Stimulated activated CD8-positive, alpha-beta memory T cell treated with anti-CD3 and anti-CD28 coated beads, Interleukin-15, amount 100 ng/mL, for 4 hours (primary cell): ENCODE results near the gene CLCNKB.
"Not testable (repeated sequence)": the region's sequence is repeated elsewhere in the genome, so short reads cannot be mapped to it uniquely, and the experiment has no call there.

Experiments used
- DNase-seq, 2 donors: peaks; one replicate each; pipeline ENCODE4 v3.0.0-alpha.2; 2020; ENCODE audit warnings: low read depth in 2 of 2

The CLCNKB gene

DNA sequence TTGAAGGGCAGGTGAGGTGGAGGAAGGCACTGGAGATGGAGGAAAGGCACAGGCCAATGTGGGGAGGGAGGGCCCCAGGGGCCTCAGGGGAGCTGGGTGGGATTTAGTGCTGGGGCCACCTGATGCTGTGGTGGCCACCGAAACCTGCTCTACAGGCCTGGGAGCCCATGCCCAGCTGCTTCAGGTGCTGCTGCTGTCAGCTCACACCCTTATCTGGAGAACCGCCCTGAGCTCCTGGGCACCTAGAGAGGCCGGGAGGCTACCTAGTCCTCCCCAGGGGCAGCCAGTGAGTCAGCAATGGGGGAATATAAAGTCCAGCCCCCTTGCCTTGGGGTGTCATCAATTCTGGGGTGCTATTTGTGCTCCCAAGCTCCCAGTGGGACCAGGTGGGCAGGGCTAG, 17.7 kb downstream of the CLCNKB start:
- DNase-seq = no peak

DNA sequence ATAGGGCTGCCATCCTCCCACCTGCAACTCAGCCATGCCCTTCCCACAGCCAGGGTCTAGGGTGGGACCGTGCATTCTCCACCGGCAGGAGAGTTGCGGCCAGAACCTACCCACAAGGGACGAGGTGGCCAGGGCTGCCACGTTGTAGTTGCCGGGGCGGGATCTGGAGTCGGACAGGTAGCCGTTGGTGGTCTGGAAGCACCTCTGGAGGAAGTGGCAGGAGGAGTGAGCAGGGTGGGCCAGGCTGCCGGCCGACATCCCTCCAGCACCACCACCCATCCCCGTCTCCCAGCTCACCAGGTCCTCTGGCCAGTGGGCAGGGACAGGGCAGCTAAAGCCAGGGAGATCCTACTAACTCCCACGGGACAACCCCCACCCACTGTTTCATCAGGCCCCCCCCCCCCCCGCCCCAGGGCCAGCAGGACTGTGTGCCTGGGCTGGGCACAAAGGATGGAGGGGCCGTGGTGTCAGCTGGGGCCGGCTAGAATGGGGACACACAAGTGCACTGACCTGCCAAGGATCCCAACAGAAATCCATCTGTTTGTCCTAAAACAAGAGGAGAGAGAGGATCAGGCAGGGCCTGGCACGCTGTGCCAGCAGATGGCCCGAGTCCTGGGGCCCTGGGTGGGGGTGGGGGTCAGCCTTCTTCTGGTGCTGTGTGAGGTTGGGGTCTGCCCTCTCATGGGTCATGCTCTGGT, 18.6 kb downstream of the CLCNKB start:
- not testable (repeated sequence) for DNase-seq

DNA sequence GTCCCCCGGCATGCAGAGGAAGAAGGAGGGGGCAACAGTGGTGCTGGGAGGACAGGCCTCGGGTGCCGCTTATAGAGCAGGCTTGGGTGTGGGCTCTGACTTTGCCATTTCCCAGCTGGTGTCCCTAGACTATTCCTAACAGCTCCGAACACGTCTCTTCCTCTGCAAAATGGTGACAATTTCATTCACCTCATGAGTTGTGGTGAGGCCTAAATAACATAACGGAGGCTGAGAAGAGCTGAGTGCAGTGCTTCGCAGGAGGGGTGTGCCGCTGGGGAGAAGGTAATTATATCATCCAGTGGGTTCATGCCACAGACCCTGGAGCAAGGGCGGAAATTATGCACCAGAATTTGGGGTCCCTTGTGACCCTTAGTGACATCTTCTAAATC, 19.1 kb downstream of the CLCNKB start:
- DNase-seq = not testable (repeated sequence)

DNA sequence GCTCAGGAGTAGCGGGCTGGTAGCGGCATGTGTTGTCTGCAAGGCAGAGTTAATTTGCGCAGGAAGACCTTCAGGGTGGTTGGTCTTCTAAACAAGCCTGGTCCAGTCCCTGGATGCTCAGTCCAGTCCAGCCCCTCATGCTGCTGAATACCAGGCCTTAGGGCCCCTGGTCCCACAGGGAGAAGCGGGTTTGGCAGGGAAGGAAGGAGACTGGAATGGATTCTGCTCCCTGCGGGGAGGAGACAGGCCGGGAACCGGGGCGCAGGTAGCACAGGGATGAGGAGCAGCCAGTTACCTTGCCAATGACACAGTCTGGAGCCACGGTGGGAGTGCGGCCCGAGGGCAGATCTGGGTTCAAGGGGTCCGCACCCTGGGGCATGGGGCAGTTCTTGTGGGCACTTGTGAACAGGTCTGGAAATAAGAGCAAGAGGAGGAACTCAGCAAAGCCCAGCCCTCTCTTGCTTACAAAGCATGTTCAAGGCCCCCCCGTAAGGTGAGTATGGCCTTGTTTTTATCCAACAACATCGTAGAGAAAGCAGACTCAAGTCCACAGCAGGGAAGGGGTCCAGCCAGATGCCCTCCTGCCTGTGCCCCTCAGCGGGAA, 19.7 kb downstream of the CLCNKB start:
- DNase-seq = no peak

DNA sequence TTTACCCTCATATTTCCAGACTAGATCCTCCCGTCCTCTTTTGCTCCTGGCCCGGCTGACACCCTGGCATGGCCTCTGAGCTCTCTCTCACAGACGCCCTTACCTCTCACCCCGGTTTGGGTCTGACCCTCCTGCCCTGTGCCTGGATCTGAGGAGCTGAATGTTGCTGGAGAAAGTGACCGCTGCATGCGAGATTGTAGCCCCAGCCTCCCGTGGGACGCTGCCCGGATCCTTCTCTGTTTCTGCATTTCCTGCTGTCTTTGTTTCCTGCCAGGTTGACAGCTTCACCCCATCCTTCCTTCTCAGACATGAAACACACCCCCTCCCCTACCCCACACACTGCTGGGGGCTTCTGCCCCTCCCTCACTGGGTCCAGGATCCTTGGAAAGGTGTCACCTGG, 20.3 kb downstream of the CLCNKB start:
- DNase-seq = no peak

DNA sequence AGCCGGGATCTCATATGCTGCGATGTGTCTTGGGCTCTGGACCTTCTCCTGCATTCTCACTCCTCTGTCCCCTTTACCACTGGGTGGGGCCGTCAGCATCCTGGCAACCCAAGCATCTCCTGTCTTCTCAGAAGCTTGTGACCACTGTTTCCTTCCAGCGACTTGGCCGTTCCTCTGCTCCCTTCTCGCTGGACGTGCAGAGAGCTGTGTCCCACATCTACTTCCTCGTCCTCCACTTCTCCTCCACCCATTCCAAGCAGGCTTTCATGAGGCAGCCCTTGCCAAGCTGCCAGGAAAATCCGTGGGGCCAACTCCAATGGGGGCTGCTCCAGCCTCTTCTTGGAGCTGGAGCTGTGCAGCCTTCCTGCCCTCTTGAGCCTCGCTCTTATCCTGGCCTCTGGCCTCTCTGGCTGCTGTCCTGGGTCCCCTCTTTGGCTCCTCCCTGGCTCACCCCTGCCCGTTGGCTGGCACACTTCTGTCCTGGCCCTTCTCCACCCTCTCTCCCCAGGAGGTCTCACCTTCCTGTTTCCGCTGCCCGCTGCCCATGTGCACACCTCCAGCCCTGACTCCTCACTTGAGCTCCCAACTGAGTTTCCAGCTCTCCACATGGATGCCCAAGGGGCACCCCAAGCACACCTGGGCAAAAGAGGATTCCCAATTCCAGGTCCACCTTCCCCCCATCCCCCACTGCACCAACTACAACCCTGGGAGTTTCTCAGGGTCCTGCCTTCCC, 21.1 kb downstream of the CLCNKB start:
- DNase-seq = no peak

DNA sequence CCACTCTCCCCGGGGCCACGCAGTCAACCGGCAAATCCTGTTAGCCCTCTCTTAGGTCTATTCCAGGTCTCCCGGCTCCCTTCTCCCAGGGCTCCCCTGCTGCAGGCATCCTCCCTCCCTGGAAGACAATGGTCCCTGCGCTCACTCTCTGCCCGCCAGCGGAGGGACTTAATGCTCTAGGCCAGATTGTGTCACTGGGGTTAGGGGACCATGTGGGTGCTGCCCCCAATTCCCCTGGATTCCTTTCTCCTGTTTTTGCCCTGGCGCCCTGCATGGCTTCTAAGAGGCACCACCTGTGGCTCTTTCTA, 21.6 kb downstream of the CLCNKB start:
- no peak for DNase-seq

DNA sequence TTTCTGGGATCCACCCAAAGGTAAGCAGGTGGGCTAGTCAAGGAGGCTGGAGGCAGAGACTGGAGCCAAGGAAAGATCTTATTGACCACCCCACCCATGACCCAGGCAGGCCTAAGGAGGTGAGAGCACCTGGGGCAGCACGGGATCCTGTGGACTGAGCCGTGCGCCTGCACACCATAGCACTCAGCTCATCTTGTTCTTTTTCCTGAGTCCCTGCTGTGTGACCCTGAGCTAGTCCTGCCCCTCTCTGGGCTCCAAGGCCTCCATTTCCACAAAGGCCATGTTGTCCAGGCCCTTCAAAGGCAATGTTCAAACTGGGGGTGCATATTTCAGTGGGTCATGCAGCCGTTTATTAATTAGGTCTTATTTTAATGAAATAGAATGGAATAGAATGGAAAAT, 22.7 kb downstream of the CLCNKB start:
- no peak for DNase-seq

DNA sequence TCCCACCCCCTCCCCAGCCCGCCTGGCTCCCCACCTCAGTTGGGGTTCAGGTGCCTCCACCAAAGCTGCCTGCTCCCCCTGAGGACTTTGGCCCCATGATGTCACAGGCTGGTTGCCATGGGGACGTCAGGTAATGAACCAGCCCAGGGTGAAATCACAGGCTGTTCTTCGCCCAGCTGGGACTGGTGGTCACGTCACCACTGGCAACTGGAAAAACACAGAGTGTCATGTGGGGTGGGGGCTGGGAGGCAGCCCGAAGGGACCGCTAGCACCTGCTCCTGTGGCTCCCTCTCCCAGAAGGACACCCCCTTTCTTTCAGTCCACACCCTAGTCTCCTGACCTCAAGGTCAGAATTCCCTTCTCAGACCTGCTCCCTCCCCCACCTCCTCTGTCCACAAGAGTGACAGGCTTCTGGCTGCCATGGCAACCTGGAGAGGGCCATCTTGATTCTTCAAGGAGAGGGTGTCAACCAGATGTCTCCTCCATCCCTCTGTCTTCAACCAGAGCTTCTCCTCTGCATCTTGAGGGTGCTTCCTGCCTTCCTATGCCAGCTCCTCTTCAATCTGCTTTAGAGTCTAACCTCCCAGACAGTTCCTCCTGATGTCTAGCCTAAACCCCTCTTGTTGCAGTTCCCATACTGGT, 23.7 kb downstream of the CLCNKB start:
- DNase-seq = no peak

DNA sequence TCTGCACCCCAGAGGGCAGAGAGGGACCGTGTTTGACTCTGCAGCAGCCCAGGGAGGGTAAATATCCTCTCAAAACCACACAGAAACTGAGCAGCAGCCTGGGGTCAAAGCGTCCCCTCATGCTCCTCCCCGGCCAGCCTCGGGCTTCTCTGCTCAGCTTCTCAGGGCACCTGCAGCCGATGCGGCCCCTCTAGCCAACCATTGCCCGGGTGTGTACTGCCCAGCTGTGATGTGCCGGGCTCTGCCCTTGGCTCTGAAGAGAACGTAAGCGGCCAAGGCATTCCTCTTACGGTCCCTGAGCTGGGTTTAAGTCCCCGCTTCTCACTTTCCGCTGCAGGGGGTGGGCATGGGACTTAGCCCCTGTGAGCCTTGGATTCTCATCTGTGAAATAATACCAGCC, 24.4 kb downstream of the CLCNKB start:
- no peak for DNase-seq

DNA sequence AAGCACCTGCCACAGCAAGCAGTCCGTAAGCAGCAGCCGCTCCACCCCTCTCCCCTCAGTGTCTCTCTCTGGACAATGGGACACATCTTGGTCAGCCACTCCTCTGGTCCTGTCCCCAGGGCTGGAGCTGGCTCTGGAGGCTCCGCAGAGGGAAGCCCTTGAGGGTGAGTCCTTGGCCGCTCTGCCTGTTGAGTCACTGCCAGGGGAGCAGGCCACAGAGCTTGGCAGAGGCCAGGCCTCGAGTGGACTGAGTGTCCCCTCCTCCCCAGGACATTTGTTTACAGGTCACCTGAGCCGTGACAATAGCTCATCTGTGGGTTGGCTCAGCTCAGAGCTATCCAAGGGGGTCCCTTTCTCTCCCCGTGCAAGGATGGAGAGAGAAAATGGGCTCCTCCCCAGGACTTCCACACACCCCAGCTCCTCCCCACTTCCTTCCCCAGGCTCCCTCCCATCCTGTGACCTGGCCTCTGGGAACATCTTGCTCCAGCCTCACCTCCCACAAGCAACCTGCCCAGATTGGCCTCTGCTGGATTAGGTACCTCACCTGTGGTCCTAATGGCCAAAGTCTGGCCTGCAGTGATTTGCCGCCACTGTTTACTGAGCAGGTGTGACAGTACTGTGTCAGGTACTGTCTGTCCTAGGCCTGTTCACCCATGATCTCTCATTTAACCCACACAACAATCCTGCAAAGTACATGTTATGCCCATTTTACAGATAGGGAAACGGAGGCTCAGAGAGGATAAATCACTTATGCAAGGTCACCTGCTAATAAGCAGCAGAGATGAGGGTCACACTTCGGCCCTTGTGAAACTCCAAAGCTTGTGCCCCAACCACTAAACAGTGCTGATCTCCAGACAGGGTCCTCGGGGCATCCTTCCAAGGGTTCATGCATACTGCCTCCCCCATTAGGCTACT, 25.0 kb downstream of the CLCNKB start:
- no peak for DNase-seq

DNA sequence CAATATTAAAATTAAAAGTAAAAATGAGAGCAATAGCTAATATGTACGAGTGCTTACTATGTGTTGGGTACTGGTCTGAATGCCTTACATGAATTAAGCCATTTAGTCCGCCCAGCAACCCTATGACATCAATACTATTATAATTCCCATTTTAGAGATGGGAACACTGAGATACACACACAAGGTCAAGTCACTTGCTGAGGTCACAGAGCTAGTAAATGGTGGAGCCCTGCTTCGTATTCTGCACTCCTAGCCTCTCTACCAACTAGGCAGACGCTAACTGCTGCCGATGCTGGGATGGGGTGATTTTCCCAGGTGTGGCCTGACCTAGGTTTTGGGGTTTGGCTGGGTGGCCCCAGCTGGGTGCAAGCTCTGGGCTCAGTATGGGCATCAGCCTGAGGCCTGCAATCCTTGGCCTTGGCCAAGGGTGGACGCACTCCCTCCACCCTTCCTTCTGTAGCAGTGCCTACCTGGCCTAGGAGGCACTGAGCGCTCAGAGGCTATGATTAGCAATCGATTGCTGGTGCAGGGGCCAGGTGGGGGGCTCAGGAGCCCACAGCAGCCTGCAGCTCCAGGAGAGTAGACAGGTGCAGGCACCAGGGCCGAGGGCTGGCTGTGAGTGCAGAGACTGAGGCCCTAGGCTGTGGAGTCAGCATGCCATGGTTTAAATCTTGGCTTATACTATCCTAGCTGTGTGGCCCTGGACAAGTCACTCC, 27.2 kb downstream of the CLCNKB start:
- no peak for DNase-seq

DNA sequence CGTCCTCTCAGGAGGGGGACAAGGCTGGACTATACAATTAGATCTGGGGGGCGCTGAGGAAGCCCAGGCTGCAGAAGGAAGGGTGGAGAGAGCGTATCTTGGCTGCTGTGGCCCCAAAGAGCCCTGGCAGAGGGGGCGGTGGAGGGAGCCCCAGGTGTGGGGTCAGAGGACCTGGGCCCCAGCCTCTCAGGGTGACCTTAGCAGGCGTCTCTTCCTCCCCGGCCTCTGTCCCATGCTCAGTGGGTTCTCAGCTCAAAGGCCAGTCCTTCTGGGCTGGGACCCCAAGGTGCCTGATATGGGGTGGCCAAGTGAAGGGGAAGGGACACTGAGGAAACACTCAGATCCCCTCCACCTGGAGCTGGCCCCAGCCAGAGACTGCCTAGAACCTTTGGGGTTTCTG, 28.0 kb downstream of the CLCNKB start:
- no peak for DNase-seq

DNA sequence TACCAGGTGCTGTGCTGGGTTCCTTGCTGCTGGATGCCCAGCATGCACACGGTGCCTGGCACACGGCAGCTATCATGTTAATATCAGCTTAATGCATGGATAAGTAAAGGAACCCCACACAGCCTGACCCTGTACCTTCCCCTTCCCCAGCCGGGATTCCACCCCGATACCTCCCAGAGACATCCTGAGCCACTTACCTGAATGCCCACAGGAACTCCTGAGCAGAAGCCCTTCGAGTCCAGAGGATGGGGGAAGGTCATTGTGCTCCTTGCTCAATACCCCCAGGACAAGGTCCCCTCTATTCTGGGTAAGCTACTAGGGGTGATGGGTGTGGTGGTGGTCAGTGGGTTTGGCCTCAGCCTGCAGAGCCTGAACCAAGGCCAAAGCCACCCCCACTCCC, 28.5 kb downstream of the CLCNKB start:
- no peak for DNase-seq

DNA sequence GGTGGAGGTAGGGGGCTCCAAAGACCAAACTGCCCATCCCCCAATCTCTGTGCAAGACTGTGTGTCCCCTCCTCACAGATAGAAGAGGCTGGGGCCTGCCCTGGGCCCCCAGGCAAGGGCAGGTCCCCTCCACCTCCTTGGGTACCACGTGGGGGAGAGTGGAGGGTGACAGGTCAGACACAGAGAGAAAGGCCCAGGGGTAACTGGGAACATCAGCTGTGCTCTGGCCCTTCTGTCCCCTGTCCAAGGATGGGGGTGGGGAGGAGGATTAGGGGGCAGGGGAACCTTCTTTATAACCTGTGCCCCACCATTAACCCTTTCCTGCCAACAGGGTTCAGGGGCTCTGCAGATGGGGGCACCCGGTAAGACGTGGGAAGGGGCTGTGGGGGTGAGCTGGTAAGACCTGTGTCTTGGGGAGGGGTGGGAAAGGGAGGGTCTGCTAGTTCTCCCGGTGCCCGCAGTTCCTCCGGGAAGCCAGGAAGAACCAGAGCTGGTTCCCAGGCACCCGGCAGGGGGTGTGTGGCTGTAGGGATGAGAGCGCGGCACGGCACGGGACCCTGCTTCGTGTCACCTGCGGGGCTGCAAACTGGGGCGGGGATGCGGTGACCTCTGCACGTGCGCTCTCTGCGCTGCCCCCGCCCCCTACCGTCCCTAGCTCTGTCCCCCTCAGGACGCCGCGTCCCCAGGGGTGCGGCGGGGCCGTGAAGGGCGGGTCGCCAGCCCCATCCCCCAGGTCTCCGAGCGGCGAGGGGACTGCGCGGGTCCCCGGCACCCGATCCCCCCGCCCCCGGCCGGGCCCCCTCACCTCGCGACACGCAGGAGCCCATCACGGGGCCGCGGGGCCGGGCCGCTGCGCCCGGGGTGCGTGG, 29.3 kb downstream of the CLCNKB start:
- DNase-seq = no peak

DNA sequence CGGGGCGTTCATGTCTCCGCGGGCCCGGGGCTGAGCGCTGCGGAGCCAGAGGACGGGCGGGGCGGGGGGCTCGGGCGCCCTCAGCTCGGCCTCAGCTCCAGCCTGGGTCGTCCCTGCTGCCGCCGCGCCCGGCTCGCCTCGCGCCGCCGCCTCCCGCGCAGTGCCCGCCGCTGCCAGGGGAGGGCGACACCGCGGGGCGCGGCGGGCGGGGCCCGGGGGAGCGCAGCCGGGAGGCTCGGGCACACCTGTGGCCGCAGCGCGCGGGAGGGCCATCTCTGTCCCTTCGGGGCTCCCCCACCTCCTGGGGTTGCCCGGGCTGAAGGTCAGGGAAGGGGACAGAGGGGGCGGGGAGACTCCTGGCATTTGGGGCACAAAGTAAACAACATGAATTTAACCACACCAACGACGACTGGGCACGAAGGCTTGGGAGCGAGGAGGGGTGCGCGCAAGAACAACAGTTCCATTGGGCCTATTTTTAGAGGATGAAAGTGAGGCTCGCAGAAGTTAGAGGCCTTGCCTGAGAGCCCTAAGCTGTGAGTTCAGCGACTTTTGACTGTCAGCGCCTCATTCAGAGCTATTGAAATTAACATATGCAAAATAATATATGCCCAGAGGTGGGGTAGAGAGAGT, 30.0 kb downstream of the CLCNKB start, which contains the start of gene FAM131C:
Gene FAM131C (minus strand): TSS at position 162 of the 630 bp plus-strand sequence. CDS start 209 bp downstream, outside the sequence.
- no peak for DNase-seq

DNA sequence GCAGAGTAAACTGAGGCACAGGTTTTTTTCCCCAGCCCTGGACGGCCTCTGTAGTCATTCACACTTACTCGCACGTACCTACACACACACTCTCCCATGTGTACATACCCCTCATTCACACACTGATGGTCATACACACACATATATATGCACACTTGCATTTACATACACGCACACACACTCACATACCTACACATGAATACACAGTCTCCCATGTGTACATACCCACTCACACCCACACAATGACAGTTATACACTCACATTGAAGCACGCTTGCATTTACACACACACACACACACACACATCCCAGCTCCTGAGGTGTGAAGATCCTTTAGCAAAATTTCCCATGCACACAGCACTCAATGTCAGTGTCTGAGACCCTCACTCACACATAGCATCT, 30.6 kb downstream of the CLCNKB start:
- no peak for DNase-seq

DNA sequence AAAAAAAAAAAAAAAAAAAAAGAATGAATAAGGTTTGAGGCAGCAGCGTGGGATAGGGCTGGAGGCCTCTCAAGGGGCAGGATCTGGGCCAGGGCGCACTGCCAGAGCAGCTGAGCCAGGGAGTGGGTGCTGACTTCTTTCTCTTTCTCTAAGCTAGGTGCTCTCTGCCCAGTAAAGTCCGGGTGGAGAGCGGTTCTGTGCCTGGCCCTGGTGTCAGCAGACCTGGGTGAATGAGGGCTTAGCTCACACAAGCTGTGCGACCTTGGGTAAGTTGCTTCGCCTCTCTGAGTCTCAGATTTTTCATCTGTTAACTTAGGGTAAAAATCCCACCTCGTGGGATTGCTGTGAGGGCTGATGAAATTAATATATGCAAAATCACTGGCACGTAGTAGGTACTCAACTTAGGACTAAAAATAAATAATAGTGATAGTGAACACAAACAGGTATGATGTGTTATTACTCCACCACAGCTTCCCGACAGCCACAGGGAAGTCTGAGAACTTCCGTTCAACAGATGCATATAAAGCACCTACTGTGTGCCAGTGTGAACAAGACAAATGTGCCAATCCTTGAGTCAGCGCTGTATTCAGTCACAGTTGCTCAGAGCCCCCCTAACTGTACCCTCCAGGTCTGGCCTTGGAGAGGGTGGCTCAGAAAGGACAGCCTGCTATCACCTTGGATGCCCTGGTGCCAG, 31.9 kb downstream of the CLCNKB start:
- DNase-seq = no peak
